Stimulated activated naive B cell treated with anti-CD40 and anti-IgM and Interleukin-4, amounts not matched to agents 10 μg/mL and 1 μg/mL and 100 μg/mL, for 72 hours (primary cell): ENCODE results near the gene CA7.

Source experiments
- ATAC-seq, 2 donors: fragments of 150-1000 bp; cut with Tn5 transposase; replicated peaks; 2 replicates each; pipeline ENCODE4 v1.10.0; 2021; ENCODE audit warnings: moderate library complexity in 1 of 2
- DNase-seq: peaks from one replicate; pipeline ENCODE4 v3.0.0; 2021
- H3K27ac Mint-ChIP-seq: one replicate; pipeline ENCODE4 v1.8.0; 2022; ENCODE audit warnings: mild to moderate bottlenecking, mixed read lengths
- H3K27me3 Mint-ChIP-seq, 2 donors: one replicate each; pipeline ENCODE4 v1.8.0; 2022; ENCODE audit warnings: mixed read lengths in 2 of 2
- H3K36me3 Mint-ChIP-seq, 2 donors: one replicate each; pipeline ENCODE4 v1.8.0; 2022; ENCODE audit warnings: mixed read lengths in 2 of 2, mild to moderate bottlenecking in 1 of 2
- H3K4me1 Mint-ChIP-seq, 2 donors: one replicate each; pipeline ENCODE4 v1.8.0; 2022; ENCODE audit warnings: mixed read lengths in 2 of 2, mild to moderate bottlenecking in 1 of 2
- H3K4me3 Mint-ChIP-seq, 2 donors: one replicate each; pipeline ENCODE4 v1.8.0; 2022; ENCODE audit warnings: mild to moderate bottlenecking in 2 of 2, mixed read lengths in 2 of 2, moderate library complexity in 1 of 2
- H3K9me3 Mint-ChIP-seq, 2 donors: one replicate each; pipeline ENCODE4 v1.8.0; 2022; ENCODE audit warnings: mixed read lengths in 2 of 2, mild to moderate bottlenecking in 1 of 2

Gene CA7

GRCh38 chr16:66844342-66845079 lies at the start of gene CA7:
CA7 (plus strand) TSS chr16:66844414; CDS start chr16:66844488, 74 bp downstream.
- H3K27ac Mint-ChIP-seq: no peak within 1 kb of the TSS
- peak within 1 kb of the TSS; percentile 70 to 83 for H3K4me3 Mint-ChIP-seq
- H3K36me3 Mint-ChIP-seq: no peaks in the 10 kb centered on the region
- peaks cover 47 to 52% of the 10 kb centered on the region in 2 donors for H3K27me3 Mint-ChIP-seq
- peaks cover 5 to 11% of the 10 kb centered on the region in 2 donors for H3K4me1 Mint-ChIP-seq
- ATAC-seq (peak; percentile 43 to 60), DNase-seq (no peak)
- no peaks in the 10 kb centered on the region for H3K9me3 Mint-ChIP-seq

GRCh38 chr16:66798161-66798560 lies 46.1 kb upstream of the CA7 start:
- Mint-ChIP-seq H3K27ac (no peak overlapping the region), H3K4me3 (no peak overlapping the region), H3K36me3 (peaks cover 10 to 13% of the 10 kb centered on the region in 2 donors), H3K9me3 (no peaks in the 10 kb centered on the region), H3K27me3 (no peaks in the 10 kb centered on the region), H3K4me1 (no peaks in the 10 kb centered on the region)
- no peak for ATAC-seq
- DNase-seq: no peak

DNA sequence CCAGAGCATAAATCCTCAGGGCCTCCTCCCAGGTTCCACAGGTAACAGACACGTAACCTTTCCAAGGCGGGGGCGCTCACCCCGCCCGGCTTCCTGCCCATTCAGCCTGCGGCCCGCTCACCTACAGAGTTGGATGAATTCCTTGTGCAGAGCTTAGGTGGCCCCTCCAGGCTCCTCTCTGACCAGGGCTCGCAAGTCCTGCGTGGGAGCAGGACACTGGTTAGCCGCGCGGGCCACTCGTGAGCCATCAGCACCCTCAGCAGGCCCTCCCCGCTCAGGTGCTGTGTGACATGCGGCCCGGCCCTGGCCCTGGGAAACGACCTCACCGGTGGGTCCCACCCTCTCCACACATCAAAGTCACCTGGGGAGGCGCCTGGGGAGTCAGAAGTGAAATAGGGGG lies 43.4 kb upstream of the CA7 start:
- Mint-ChIP-seq H3K36me3 (peaks cover 32 to 33% of the 10 kb centered on the region in 2 donors), H3K4me1 (no peaks in the 10 kb centered on the region), H3K27me3 (no peaks in the 10 kb centered on the region), H3K27ac (no peak overlapping the region), H3K4me3 (no peak overlapping the region), H3K9me3 (no peaks in the 10 kb centered on the region)
- ATAC-seq (no peak), DNase-seq (no peak)

DNA sequence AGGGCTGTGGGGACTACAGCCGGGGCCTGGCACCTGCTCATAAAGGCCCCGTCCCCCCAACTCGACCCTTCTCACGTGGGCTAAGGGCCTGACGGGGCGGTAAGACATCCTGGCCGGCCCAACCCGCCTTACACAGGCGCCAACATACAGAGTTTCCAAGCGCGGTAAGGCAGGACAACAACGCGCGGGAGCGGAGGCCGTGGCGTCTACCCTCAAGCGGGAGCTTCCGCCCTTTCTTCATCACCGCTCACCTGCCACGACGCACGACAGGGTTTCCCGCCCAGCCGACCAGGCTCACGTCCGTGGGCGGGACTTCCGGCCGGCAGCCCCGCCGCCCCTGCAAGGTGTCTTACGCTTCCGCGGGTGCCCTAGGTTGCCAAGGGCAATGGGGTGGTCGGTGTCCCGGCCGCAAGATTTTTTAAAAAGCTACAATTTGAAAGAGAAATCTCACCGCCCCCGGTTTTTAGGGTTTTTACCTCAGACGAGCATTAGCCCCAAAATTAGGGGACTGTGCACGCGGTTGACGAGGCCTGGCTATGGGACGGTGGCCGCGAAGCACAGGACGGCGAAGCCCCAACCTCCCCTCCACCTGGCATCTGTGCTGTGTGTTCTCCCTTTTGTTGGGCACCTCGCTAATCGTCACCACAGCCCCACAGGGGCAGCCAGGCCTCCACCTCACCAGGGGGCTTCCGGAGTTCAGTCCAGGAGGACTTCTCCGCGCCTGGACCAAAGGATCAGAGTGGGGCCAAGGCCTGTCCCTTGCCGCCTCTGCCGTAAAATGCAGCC lies 42.7 kb upstream of the CA7 start, which contains the start of gene TERB1:
Gene TERB1 (minus strand): TSS at position 265 of the 786 bp plus-strand sequence. CDS start 4,786 bp downstream, outside the sequence.
- DNase-seq (no peak), ATAC-seq (no peak)
- H3K9me3 Mint-ChIP-seq: no peaks in the 10 kb centered on the region
- no peaks in the 10 kb centered on the region for H3K27me3 Mint-ChIP-seq
- no peak within 1 kb of the TSS for H3K4me3 Mint-ChIP-seq
- peaks cover 32 to 34% of the 10 kb centered on the region in 2 donors for H3K36me3 Mint-ChIP-seq
- peak within 1 kb of the TSS; percentile 47 for H3K27ac Mint-ChIP-seq
- no peaks in the 10 kb centered on the region for H3K4me1 Mint-ChIP-seq

- ATAC-seq (no peak), DNase-seq (no peak)
- H3K4me1 Mint-ChIP-seq: no peaks in the 10 kb centered on the region
- H3K27me3 Mint-ChIP-seq: no peaks in the 10 kb centered on the region
- H3K27ac Mint-ChIP-seq: no peak overlapping the region
- H3K4me3 Mint-ChIP-seq: no peak overlapping the region
- no peaks in the 10 kb centered on the region for H3K9me3 Mint-ChIP-seq
- H3K36me3 Mint-ChIP-seq: peaks cover 34 to 36% of the 10 kb centered on the region in 2 donors
Measured at GRCh38 chr16:66802159-66802558, 42.1 kb upstream of the CA7 start.

- H3K36me3 Mint-ChIP-seq: peaks cover 24 to 46% of the 10 kb centered on the region in 2 donors
Measured at GRCh38 chr16:66809765-66810164, 34.4 kb upstream of the CA7 start.

GRCh38 chr16:66810391-66810790 lies 33.8 kb upstream of the CA7 start:
- no peak for DNase-seq
- ATAC-seq: no peak
- H3K27ac Mint-ChIP-seq: no peak overlapping the region

More at GRCh38 chr16:66809765-66810164, 34.4 kb upstream of the CA7 start:
- Mint-ChIP-seq H3K27ac (no peak overlapping the region), H3K4me1 (no peaks in the 10 kb centered on the region), H3K4me3 (no peak overlapping the region), H3K27me3 (no peaks in the 10 kb centered on the region), H3K9me3 (no peaks in the 10 kb centered on the region)
- ATAC-seq (no peak), DNase-seq (no peak)

GRCh38 chr16:66811043-66811442 lies 33.2 kb upstream of the CA7 start:
- H3K9me3 Mint-ChIP-seq: no peaks in the 10 kb centered on the region
- H3K4me3 Mint-ChIP-seq: no peak overlapping the region
- H3K4me1 Mint-ChIP-seq: no peaks in the 10 kb centered on the region
- no peak overlapping the region for H3K27ac Mint-ChIP-seq
- no peak for DNase-seq
- H3K27me3 Mint-ChIP-seq: no peaks in the 10 kb centered on the region
- ATAC-seq: no peak
- peaks cover 19 to 40% of the 10 kb centered on the region in 2 donors for H3K36me3 Mint-ChIP-seq

More at GRCh38 chr16:66810391-66810790, 33.8 kb upstream of the CA7 start:
- H3K4me3 Mint-ChIP-seq: no peak overlapping the region
- H3K9me3 Mint-ChIP-seq: no peaks in the 10 kb centered on the region
- no peaks in the 10 kb centered on the region for H3K4me1 Mint-ChIP-seq
- peaks cover 21 to 43% of the 10 kb centered on the region in 2 donors for H3K36me3 Mint-ChIP-seq
- no peaks in the 10 kb centered on the region for H3K27me3 Mint-ChIP-seq

GRCh38 chr16:66814734-66815133 lies 29.5 kb upstream of the CA7 start:
- Mint-ChIP-seq H3K4me1 (no peaks in the 10 kb centered on the region), H3K36me3 (peaks cover 25 to 39% of the 10 kb centered on the region in 2 donors), H3K4me3 (no peak overlapping the region), H3K27ac (no peak overlapping the region), H3K27me3 (no peaks in the 10 kb centered on the region), H3K9me3 (no peaks in the 10 kb centered on the region)
- DNase-seq: no peak
- ATAC-seq: no peak

DNA sequence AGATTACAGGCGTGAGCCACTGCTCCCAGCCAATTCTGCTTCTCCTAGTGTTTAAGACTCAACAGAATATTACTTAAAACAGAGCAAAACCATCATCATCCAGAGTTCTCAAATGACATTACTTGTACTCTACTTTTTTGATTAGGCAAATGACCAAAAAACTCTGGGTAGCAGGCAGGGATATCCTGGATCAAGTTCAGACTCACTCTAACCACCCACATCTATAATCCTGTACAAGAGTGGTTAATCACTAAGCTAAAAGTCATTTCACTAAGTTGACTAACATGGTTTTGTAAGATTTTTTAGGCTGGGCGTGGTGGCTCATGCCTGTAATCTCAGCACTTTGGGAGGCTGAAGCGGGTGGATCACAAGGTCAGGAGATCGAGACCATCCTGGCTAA lies 20.2 kb upstream of the CA7 start:
- no peak overlapping the region for H3K4me3 Mint-ChIP-seq
- peak overlapping the region; percentile 42 for H3K27ac Mint-ChIP-seq
- ATAC-seq (no peak), DNase-seq (no peak)
- no peaks in the 10 kb centered on the region for H3K9me3 Mint-ChIP-seq
- peaks cover 11 to 22% of the 10 kb centered on the region in 2 donors for H3K4me1 Mint-ChIP-seq
- H3K36me3 Mint-ChIP-seq: peaks cover 11 to 38% of the 10 kb centered on the region in 2 donors
- no peaks in the 10 kb centered on the region for H3K27me3 Mint-ChIP-seq

DNA sequence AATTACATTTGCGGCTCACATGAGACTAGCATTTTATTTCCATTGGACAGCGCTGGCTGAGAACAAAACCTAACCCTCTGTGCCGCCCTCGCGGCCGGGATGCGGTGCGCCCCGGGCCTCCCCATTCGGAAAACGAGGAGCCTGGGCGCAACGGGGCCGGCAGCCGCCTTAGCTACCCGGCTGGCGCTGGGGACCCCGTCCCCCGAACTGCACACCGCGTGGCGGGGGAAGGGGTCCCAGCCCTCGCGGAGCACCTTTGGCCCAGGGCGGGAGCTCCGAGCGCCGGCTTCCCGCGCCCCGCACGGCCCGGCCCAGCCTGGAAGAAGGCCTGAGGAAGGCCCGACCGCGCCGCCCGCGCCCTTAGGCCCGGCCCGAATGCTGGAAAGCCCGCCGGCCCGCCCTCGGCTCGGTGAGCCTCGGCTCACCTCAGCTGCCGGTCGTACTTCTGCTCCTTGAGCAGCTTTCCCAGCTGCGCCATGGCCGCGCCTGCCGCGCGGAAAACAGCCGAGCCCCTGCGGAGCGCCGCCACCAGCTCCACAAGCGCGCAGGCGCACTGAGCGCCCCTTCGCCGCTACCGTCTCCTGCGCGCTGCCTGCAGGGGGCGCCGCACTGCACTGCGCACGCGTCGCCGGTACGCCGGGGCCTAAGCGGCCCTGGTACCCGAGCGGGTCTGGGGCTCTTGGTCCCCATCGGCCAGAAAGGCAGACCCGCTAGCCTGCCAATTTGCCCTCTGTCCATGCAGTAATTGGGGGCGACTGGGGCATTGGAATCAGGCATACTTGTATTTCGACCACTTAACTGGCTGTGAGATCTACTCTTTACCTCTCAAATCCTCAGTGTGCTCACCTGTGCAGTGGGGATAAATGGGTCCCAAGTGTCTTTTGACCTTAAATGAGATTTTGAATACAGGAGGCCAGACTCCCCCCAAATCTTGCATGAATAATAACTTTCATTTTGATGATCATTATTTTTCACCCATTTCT lies 13.5 kb upstream of the CA7 start, which contains the start of gene NAE1:
Gene NAE1 (minus strand): TSS at position 555 of the 983 bp plus-strand sequence. CDS start 77 bp downstream, at position 478.
- H3K4me3 Mint-ChIP-seq: peak within 1 kb of the TSS; percentile 72 to 83
- ATAC-seq (peak; percentile 97), DNase-seq (peak; percentile 89)
- peaks cover 13 to 30% of the 10 kb centered on the region in 2 donors for H3K4me1 Mint-ChIP-seq
- peak within 1 kb of the TSS; percentile 62 for H3K27ac Mint-ChIP-seq
- no peaks in the 10 kb centered on the region for H3K9me3 Mint-ChIP-seq
- peaks cover 3 to 15% of the 10 kb centered on the region in 2 donors for H3K36me3 Mint-ChIP-seq
- peaks cover 1 to 11% of the 10 kb centered on the region in 2 donors for H3K27me3 Mint-ChIP-seq

DNA sequence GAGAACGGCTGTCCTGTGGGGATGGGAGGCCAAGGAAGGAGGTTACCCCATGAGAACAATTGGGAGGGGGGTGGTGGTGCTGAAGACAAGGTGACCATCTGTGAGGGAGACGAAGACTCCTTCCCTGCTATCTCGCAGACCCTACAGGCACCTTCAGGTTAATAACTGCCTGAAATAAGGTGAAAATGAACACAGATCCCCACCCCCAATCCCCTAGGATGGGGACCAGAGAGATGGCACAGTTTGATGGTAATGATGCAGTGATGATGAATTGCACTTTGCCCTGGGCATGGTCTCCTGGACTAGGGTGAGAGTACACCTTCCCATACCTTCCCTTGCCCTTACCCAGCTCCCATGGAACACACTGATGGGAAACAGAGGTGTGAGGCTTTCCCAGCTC lies 12.0 kb upstream of the CA7 start:
- H3K4me3 Mint-ChIP-seq: no peak overlapping the region
- DNase-seq: no peak
- no peaks in the 10 kb centered on the region for H3K9me3 Mint-ChIP-seq
- peaks cover 0 to 7% of the 10 kb centered on the region in 2 donors for H3K36me3 Mint-ChIP-seq
- H3K27ac Mint-ChIP-seq: no peak overlapping the region
- peaks cover 4 to 11% of the 10 kb centered on the region in 2 donors for H3K27me3 Mint-ChIP-seq
- H3K4me1 Mint-ChIP-seq: peaks cover 10 to 21% of the 10 kb centered on the region in 2 donors
- ATAC-seq: no peak

DNA sequence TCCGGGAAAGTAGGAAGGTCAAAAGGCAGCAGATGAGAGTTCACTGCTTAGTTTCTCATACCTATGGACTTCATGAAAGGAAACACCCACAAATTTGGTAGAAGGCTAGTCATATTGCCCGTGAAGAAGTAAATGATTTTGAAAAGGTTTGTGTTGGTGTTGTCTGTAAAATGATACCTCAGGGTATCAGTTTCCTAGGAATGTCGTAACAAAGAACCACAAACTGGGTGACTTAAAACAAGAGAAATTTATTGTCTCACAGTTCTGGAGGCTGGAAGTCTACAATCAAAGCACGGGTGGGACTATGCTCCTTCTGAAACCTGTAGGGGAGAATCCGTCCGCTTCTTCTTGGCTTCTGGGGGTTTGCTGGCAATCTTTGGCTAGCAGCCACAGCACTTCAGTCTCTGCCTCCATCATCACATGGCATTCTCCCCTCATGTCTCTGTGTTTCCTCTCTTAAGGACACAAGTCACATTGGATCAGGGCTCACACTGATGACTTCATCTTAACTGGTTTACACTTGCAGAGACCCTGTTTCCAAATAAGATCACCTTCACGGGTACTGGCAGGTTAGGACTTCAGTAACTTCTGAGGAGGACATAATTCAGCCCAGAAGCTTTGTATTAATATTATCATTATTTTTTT lies 11.4 kb upstream of the CA7 start:
- DNase-seq (no peak), ATAC-seq (no peak)
- Mint-ChIP-seq H3K27ac (no peak overlapping the region), H3K4me1 (peaks cover 8 to 18% of the 10 kb centered on the region in 2 donors), H3K36me3 (peaks cover 0 to 3% of the 10 kb centered on the region in 2 donors), H3K27me3 (peaks cover 4 to 11% of the 10 kb centered on the region in 2 donors), H3K4me3 (no peak overlapping the region), H3K9me3 (no peaks in the 10 kb centered on the region)
